PC-9 (cell line): ENCODE measurements around the gene CD2. TPM values are rescaled to one million over a fixed set of nuclear protein-coding genes. Genes with fewer than 3 reads are reported as not detected.

Experiments
- BruUV-seq: library from RNA; stranded (reverse); fragments of 400-500 nt; replicated peaks from 2 replicates; lab custom pipeline; 2021; lab: Mats Ljungman, UMichigan
- CTCF ChIA-PET: fragments of 300-600 bp; sonication (Branson Sonifier 250); formaldehyde crosslinking; loops from one replicate; lab custom pipeline; 2022; ENCODE audit warnings: antibody characterized with exemption; lab: Charles Lee
- POLR2A ChIA-PET: fragments of 300-600 bp; sonication (Branson Sonifier 250); formaldehyde crosslinking; loops from one replicate; lab custom pipeline; 2022; ENCODE audit warnings: antibody characterized with exemption; ENCODE audit not compliant: unreplicated experiment; lab: Charles Lee
- DNase-seq, 2 experiments: peaks; one replicate each; pipeline versions ENCODE4 v3.0.0 to v3.0.0-alpha.2; 2015 to 2022; ENCODE audit warnings: mixed read lengths in 1 of 2
- H2AFZ ChIP-seq: fragments of 200-600 bp; sonication (generic); 2 replicates; pipeline ENCODE4 v1.8.1; 2017; ENCODE audit warnings: antibody characterized with exemption
- H3F3A ChIP-seq: fragments of 200-600 bp; sonication (generic); 2 replicates; pipeline ENCODE4 v1.8.1; 2017; ENCODE audit warnings: antibody characterized with exemption, mild to moderate bottlenecking, low read depth; ENCODE audit not compliant: insufficient read depth
- H3K27ac ChIP-seq: fragments of 200-600 bp; sonication (generic); 2 replicates; pipeline ENCODE4 v1.6.1; 2016; ENCODE audit warnings: mixed run types
- H3K27me3 ChIP-seq: fragments of 200-600 bp; sonication (generic); 2 replicates; pipeline ENCODE4 v1.6.1; 2016; ENCODE audit warnings: low read depth, mixed run types; ENCODE audit not compliant: insufficient read depth
- H3K36me3 ChIP-seq: fragments of 200-600 bp; sonication (generic); 2 replicates; pipeline ENCODE4 v1.6.1; 2016; ENCODE audit warnings: low read depth, mixed run types
- H3K4me1 ChIP-seq: fragments of 200-600 bp; sonication (generic); replicated peaks from 2 replicates; pipeline ENCODE4 v1.6.1; 2016; ENCODE audit warnings: mixed run types; ENCODE audit not compliant: insufficient read depth
- H3K4me2 ChIP-seq: fragments of 200-600 bp; sonication (generic); 2 replicates; pipeline ENCODE4 v1.6.1; 2017; ENCODE audit warnings: mixed run types
- H3K4me3 ChIP-seq: fragments of 200-600 bp; sonication (generic); 2 replicates; pipeline ENCODE4 v1.6.1; 2016; ENCODE audit warnings: mixed run types
- H3K79me2 ChIP-seq: fragments of 200-600 bp; sonication (generic); 2 replicates; pipeline ENCODE4 v1.6.1; 2017; ENCODE audit warnings: low read depth, mixed run types
- H3K9me2 ChIP-seq: fragments of 200-600 bp; sonication (generic); 2 replicates; pipeline ENCODE4 v1.8.1; 2017; ENCODE audit warnings: mild to moderate bottlenecking; ENCODE audit not compliant: insufficient read depth
- H3K9me3 ChIP-seq: fragments of 200-600 bp; sonication (generic); 2 replicates; pipeline ENCODE4 v1.8.1; 2016; ENCODE audit warnings: low read depth; ENCODE audit not compliant: insufficient read depth
- H4K20me1 ChIP-seq: fragments of 200-600 bp; sonication (generic); 2 replicates; pipeline ENCODE4 v1.8.1; 2017; ENCODE audit not compliant: insufficient read depth
- CTCF ChIP-seq: fragments of 200-600 bp; sonication (generic); conservative IDR thresholded peaks from 2 replicates; pipeline ENCODE4 v1.6.1; 2017; ENCODE audit warnings: mixed run types, antibody characterized with exemption, mild to moderate bottlenecking, moderate library complexity
- EZH2 ChIP-seq: fragments of 200-600 bp; sonication (generic); IDR thresholded peaks from 2 replicates; pipeline ENCODE4 v1.8.0; 2017; ENCODE audit warnings: antibody characterized with exemption, low read depth
- intact Hi-C: fragments of 100-400 bp; cut with micrococcal nuclease; formaldehyde crosslinking; loops from one replicate; pipeline ENCODE4 v1.10.0; 2022; ENCODE audit not compliant: unreplicated experiment
- total RNA-seq: library from RNA; stranded (reverse); gene quantifications from 2 replicates; pipeline ENCODE4 v1.2.3, GENCODE V29; 2021

CD2 gene
- total RNA-seq, 1 experiment from 2014 or later = not detected

GRCh38 chr1:116791727-116792126 lies 37.5 kb downstream of the CD2 start:
- Histone ChIP-seq H3K4me1 (no peaks in the 10 kb centered on the region), H4K20me1 (no peaks in the 10 kb centered on the region), H3K36me3 (no peaks in the 10 kb centered on the region), H2AFZ (no peak overlapping the region), H3K4me3 (no peak overlapping the region), H3K9me2 (no peaks in the 10 kb centered on the region), H3K4me2 (no peak overlapping the region), H3K9me3 (no peaks in the 10 kb centered on the region), H3K27me3 (no peaks in the 10 kb centered on the region), H3K79me2 (no peaks in the 10 kb centered on the region), H3K27ac (no peak overlapping the region), H3F3A (no peaks in the 10 kb centered on the region)
- ChIA-PET CTCF (interaction anchor here (0.7 kb wide), 1 partner anchor 101 kb away, joined by 3 read pairs; no protein-coding TSS in a partner anchor), POLR2A (no interaction called here)
- DNase-seq = no peak
- intact Hi-C loops = no loop called here
- BruUV-seq = no TSS peak
- TF ChIP-seq EZH2 (no peak), CTCF (no peak)

DNA sequence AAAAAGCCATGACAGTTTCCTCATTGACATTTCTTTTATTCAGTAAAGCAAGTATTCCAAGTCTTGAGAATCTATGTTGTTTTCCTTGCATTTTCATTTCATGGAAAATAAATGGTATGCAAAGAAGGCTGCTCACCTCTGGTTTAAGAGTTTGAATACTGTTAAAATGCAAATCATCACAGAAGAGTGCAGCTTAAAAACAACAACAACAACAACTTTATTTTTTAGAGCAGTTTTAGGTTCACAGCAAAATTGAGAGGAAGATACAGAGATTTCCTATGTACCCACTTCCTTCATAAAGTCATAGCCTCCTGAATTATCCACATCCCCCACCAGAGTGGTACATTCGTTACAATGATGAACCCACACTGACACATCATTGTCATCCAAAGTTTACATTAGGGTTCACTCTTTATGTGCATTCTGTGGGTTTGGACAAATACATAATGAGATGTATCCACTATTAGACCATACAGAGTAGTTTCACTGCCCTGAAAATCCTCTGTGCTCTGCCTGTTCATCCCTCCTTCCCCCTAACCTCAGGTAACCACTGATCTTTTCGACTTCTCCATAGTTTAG lies 39.2 kb downstream of the CD2 start:
- H3K79me2 ChIP-seq = no peaks in the 10 kb centered on the region
- no peaks in the 10 kb centered on the region for H3K27me3 ChIP-seq
- H3K9me3 ChIP-seq = no peaks in the 10 kb centered on the region
- no peak for DNase-seq
- no peak overlapping the region for H3K27ac ChIP-seq
- ChIA-PET CTCF (no interaction called here), POLR2A (interaction anchor here (0.5 to 0.6 kb wide), 2 partner anchors 11 to 21 kb away, joined by 5 read pairs; no protein-coding TSS in a partner anchor)
- TF ChIP-seq CTCF (no peak), EZH2 (no peak)
- no peaks in the 10 kb centered on the region for H3F3A ChIP-seq
- H4K20me1 ChIP-seq = no peaks in the 10 kb centered on the region
- H3K36me3 ChIP-seq = no peaks in the 10 kb centered on the region
- intact Hi-C loops = no loop called here
- H3K4me1 ChIP-seq = no peaks in the 10 kb centered on the region
- no TSS peak for BruUV-seq
- H2AFZ ChIP-seq = no peak overlapping the region
- H3K4me3 ChIP-seq = no peak overlapping the region
- no peaks in the 10 kb centered on the region for H3K9me2 ChIP-seq
- H3K4me2 ChIP-seq = no peak overlapping the region

- Histone ChIP-seq H3K4me3 (no peak overlapping the region), H3K27me3 (no peaks in the 10 kb centered on the region), H2AFZ (no peak overlapping the region), H3K79me2 (no peaks in the 10 kb centered on the region), H3K4me2 (no peak overlapping the region), H3F3A (no peaks in the 10 kb centered on the region), H3K36me3 (no peaks in the 10 kb centered on the region), H3K9me2 (no peaks in the 10 kb centered on the region), H3K9me3 (no peaks in the 10 kb centered on the region), H3K4me1 (no peaks in the 10 kb centered on the region), H4K20me1 (no peaks in the 10 kb centered on the region), H3K27ac (no peak overlapping the region)
- no peak for TF ChIP-seq EZH2
- no peak for TF ChIP-seq CTCF
- CTCF ChIA-PET = no interaction called here
- no peak for DNase-seq
- no TSS peak for BruUV-seq
- intact Hi-C loops = no loop called here
- POLR2A ChIA-PET = interaction anchor here (0.5 to 0.7 kb wide), 2 partner anchors 20 to 208 kb away, joined by 5 to 16 read pairs; no protein-coding TSS in a partner anchor
Measured at GRCh38 chr1:116794371-116794770, 40.1 kb downstream of the CD2 start.
